GM18502 (cell line): ENCODE measurements around the gene ATG4D.
A peak's percentile ranks its signal among the peaks of the same experiment; 100 is the strongest.
"Not testable (repeated sequence)": the region's sequence is repeated elsewhere in the genome, so short reads cannot be mapped to it uniquely, and the experiment has no call there.

Experiments used
- ATAC-seq: cut with Tn5 transposase; IDR thresholded peaks from one replicate; pipeline ENCODE4 v1.9.1; 2021; ENCODE audit warnings: mild to moderate bottlenecking; ENCODE audit not compliant: unreplicated experiment, poor library complexity

ATG4D gene

DNA sequence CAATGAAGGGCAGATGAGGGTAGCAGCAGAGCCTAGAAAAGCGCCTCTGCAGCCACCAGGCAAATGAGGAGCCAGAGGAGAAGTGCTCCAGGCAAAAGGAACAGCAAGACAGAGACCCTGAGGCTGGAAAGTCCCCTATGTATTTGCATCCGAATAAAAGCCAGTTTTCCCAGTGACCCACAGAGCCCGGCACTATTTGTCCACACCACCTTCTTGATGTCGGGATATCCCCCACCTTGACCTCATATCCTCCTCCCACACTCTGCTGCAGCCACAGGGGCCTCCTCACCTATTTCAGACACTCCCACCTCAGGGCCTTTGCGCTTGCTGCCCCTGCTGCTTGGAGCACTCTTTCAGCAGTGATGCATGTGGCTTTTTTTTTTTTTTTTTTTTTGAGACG lies 6.6 kb downstream of the ATG4D start:
- ATAC-seq = no peak

- ATAC-seq = not testable (repeated sequence)
These were observed 7.3 kb downstream of the ATG4D start for GRCh38 chr19:10551006-10551405.

DNA sequence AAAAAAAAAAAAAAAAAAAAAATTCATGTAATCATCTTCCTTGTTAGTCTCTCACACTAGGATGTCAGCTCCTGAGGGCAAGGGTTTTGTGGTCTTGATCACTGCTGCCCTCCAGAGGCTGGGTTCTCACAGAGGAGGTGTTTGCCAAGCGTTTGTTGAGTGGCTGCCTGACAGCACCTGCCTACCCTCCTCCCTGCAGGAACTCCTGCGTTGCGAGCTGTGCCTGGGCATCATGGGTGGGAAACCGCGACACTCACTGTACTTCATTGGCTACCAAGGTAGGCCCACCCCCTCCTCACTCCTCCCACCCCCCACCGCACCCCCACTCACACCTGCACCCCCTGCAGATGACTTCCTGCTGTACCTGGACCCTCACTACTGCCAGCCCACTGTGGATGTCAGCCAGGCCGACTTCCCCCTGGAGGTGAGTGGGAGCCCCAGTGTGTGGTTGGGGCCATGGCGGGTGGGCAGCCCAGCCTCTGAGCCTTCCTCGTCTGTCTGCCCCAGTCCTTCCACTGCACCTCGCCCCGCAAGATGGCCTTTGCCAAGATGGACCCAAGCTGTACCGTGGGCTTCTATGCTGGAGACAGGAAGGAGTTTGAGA lies 8.1 kb downstream of the ATG4D start:
- ATAC-seq = no peak

- no peak for ATAC-seq
These were observed 8.9 kb downstream of the ATG4D start for GRCh38 chr19:10552510-10553053.

DNA sequence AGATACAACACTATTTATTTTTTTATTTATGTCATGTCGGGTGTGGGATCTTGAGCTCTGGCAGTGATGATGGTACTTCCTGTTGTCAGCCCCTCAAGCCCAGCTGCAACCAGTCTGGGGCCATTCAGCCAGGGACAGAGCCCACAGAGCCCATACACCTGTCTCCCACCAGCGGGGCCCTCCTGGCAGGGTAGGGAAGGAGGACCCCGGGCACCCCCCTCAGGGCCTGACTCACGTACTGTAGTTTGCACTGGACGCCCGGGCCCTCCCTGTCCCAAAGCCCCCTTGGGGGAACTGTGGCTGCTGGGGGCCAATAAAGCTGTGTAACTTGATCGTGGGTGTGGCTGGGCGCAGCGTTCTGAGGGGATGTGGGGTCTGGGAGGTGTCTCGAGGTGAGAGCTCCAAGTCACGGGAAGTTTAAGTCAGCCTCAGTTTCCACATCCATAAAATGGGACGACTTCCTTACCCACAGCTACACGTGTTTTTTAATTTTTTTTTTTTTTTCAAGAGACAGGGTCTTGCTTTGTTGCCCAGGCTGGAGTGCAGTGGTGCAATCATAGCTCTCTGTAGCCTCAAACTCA lies 9.5 kb downstream of the ATG4D start:
- ATAC-seq = no peak

DNA sequence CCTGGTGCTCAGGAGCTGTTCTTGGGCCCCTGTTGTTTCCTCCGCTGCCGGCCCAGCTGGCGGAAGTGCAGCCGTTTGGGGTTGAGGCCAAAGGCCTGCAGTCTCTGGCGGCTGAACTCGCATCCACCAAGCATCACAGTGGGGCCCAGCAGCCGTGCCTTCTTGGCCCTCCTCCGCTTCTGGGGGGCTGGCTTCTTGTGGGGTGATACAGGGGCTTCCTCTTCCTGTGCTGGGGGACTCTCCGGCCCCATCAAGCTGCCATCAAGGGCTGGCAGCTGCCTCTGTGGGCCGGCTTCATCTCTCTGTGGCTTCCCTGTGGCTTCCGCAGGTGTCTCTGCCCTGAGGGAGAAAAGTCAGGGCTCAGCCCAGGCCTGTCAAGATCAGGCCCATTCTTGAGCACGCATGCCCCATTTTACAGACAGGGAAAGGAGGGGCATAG lies 10.3 kb downstream of the ATG4D start:
- peak; percentile 62 for ATAC-seq

- no peak for ATAC-seq
These were observed 11.3 kb downstream of the ATG4D start for GRCh38 chr19:10554760-10555609.

- ATAC-seq = no peak
These were observed 11.9 kb downstream of the ATG4D start for GRCh38 chr19:10555610-10555973.

DNA sequence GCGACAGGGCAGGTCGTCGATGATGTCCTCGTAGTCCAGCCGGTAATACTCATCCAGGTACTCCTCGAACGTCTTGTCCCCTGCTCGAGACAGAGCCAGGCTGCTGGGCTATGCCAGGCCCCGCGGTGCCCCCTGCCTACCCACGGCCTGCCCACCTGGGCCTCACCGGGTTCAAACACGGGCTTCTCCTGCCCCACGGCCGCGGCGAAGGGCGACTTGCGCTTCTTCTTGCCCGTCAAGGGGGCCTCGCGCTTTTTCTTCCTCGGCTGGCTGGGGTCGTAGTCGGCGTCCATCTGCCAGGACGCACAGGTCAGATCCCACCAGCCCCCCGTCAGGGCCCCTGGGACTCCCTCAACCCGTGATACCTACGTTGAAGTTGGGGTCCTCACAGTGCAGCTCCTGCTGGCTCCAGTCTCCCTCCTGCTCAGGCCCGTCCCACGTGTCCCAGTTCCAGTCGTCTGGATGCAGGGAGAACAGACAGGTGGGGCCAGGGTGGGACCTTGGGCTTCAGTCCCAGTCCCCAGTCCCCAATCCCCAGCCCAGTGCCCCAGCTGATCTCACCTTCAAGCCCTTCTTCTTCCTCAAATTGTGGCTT lies 14.0 kb downstream of the ATG4D start:
- ATAC-seq = no peak

DNA sequence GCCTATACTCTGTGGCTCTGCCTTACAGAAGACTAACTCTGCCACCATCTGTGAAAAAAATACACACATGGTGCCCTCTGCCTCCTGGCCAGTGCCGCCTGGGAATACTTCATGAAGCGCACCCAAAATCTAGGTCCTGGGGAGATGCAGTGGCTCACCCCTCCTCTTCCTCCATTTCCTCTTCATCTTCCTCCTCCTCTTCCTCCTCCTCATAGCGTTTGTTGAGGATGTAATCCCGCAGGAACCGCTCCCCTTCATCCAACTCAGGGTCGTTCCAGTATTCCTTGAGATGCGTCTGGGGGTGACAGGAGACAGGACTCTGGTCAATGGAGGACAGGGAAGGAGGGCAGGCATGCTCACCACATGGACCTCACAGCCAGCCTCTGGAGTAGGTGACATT lies 16.4 kb downstream of the ATG4D start:
- ATAC-seq = no peak

DNA sequence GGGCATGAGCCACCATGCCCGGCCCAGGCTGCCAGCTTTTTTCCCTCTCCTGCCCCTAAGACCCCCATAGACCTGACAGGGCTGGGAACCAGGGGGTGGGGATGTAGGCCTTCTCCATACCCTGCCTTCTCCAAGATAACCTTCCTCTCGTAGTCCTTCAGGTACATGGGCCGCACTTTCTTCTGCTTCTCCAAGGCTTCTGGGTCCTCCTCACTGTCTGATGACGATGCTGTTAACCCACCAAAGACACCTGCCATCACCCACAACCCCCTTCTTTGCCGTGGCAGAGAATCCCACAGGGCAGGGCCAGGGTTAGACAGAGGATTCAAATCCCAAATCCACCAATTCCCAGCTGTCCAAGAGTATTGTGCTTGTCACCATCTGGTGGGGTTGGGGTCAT lies 18.9 kb downstream of the ATG4D start:
- no peak for ATAC-seq

DNA sequence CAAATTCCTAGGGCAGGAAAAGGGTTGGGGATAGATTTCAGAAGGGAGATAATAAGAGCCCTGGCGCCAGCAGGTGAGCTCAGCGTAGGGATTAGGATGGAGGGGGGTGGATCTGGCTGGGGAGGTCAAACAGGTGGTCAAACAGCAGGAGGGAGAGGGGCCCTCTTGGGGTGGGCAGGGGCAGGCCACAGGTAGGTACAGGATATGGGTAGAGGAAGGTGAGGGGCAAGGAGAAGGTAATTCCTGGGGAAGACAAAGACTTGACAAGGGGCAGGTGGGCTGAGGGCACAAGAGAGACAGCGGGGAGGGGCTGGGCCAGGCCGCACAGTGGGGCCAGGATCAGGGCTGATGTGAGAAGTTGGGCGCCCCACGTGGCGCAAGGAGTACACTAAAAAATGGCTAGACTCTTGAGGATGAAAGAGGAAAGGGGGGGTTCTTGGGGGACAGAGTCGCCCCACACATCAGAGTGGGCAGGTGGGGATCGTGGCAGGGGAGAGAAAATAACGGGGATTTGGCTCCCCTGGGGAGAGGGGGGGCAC lies 21.4 kb downstream of the ATG4D start:
- no peak for ATAC-seq

DNA sequence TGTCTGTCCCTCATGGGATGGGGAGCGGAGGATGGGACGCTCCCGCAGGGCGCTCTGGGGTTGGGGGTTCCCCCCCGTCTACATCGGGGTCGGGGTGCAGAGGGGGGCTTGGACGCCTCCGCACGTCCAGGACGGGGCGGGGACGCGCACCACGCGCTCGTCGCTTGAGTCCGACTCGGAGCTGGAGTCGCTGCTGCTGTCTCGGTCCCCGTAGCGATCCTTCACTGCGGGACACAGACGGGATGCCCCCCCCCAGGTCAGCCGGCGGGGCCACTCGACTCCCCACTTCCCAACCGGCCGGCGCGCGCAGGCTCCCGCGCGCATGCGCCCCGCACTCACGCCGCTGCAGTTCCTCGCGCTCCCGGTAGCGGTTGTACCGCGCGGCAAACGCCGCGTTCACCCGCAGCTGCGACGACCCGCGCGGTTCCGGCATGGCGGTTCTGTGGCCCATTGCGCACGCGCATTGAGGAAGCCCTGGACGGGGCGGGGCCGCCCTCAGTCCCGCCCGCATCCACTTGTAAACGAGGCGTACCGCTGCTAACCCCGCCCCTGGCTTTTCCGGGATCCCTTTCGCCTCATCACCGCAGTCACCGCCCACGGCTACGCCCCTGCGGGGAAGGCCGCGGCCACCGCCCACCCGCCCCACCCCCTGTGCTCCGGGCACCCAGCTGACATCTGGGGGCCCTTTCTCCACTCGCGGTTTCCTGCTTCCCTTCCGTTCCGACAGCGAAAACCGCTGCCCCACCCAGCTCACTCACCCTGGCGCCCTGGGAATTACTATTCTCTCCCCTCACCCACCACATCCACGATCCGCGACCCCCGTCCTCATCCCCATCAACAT lies 22.1 kb downstream of the ATG4D start, which contains the start of gene KRI1:
Gene KRI1 (minus strand): TSS at position 444 of the 841 bp plus-strand sequence. CDS start 11 bp downstream, at position 433.
- peak; percentile 53 for ATAC-seq

- ATAC-seq = no peak
These were observed 22.6 kb downstream of the ATG4D start for GRCh38 chr19:10566408-10566657.

DNA sequence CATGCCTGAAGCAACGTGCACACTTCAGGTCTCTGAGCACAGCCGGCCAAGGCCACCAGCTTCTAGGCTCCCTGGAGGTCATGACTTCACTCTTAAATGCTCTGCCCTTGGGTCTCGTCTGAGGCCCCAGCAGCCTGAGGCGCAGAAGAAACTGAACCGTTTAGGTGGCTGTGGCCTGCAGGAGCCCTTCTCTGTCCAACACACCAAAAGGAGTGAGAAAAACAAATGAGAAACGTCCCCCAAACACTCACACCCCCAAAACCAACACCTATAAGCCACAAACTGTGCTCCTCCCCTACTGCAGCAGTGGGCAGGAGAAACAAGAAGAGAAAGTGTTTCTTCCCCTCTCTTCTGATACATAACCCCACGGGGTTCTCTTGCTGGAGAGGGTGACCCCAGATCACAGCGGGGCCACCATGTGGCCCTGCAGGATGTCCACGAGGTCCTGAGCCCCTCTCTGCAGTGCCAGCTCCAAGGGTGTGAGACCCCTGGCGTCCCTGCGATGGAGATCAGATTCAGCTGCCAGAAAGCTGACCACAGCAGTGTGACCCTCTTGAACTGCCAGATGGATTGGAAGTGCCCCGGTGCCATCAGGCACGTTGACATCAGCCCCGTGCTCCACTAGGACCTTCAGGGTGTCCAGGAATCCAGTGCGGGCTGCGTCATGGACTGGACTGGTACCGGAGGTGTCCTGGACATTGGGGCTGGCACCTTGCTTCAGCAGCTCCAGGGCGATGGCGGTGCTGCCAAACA lies 23.1 kb downstream of the ATG4D start:
- no peak for ATAC-seq

- no peak for ATAC-seq
These were observed 24.0 kb downstream of the ATG4D start for GRCh38 chr19:10567656-10568055.

DNA sequence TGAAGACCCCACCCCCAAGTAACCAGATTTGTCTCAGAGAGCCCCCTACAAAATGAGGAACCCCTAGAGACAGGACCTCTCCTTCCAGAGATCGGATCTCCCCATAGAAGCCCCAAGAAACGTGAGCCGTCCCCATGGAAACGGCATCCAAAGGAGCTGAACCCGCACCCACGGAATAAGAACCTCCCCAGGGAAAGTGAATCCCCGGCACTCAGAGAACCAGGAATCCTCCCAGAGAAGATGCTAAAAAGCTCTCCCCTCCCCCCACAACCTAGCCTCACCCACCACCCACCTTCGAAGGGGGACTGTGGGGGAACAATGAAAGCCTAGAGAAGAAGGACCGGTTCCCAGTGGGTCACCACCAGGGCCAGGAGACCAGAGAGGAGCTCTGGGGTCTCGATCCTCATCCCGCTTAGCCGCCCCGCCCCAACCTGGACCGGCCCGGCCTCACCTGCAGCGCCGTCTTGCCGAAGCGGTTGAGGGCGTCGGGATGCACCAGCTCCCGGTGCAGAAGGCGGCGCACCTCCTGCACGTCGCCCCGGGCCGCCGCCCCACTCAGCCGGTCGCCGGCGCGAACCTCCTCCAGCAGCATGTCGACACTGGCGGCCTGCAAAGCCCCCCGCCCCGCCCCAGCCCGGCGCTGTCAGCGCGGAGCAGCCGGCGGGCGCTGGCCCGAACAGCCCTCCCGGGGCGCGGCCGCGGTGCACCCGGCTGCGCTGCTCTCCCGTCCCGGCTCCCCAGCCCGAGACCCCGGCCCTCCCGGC lies 24.5 kb downstream of the ATG4D start:
- ATAC-seq = peak; percentile 14

DNA sequence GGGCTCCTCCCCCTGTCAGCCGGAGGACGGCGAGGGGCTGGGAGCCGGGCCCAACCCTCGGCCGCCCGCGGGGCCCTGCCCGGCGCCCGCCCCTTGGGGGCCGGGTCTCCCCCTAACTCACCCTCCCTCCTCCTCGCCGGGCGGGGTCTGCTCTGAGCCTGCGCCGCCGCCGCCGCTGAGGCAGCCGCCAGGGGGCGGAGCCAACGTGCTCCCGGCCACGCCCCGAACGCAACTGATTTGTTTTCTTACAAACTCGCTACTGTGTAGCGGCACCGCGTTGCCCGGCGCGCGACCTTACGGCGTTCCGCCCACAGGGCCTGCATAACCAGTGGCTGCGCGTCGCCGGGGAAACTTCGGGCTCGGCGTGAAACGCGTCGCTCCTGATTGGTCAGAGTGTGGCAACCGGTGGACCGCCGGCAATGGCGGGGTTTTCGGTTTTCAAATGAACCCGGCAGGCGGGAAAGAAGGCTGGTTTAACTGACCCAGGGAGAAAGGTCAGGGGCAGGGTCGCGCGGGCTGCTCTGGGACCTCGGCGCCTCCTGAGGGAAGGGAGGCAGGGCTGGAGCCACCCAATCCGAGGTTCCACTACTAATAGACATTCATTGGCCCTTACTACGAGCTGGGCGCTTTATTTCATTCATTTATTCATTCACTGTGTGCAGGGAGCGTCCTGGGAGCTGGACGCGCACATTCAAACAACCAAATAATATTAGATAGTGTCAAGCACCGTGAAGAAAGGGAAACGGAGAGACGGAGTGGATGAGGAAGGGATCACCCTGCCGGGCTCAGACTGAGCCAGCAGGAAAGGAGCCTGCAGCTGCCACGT lies 25.3 kb downstream of the ATG4D start, which contains the start of gene CDKN2D:
Gene CDKN2D (minus strand): TSS at position 154 of the 826 bp plus-strand sequence. CDS start 326 bp downstream, outside the sequence.
- ATAC-seq = peak; percentile 65
